Measurements from ENCODE around the gene USP3.
A peak's percentile ranks its signal among the peaks of the same experiment; 100 is the strongest.

The USP3 gene

DNA sequence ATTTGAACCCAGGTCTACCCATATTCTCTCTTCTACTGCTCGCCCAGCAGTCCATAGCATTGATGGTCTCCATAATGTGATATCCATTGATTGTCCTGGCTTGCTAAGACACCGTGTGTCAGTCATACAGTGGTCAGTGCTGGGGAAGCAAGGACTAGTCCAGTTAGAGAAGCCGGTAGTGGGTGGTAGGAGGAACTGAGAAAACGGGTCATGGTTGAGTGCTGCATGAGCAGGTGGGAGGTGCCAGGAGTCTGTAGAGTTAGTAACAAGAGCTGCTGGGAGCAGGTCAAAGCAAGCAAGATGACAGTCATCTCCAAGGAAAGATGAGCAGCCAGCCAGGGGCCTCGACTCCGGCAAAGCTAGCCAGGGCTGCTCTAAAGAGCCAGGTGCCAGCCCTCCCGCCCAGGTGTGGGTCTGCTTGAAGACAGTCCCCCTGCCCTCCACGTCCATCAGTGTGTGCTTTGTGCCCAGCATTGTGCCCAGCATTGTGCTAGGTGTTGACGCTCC lies 29.5 kb upstream of the USP3 start:
- TF ChIP-seq FOXM1 (IDR thresholded peaks at IDR 0.05; ENCODE audit: borderline replicate concordance, low read depth): no peak
- TF ChIP-seq TAF1 (IDR thresholded peaks at IDR 0.05; ENCODE audit: low read depth): no peak
- TF ChIP-seq RAD21 (IDR thresholded peaks at IDR 0.05; ENCODE audit: low read depth): no peak
- no peak for TF ChIP-seq MAX (IDR thresholded peaks at IDR 0.05)
- no peak for TF ChIP-seq TEAD4 (IDR thresholded peaks at IDR 0.05)
- TF ChIP-seq, protein P1, sequence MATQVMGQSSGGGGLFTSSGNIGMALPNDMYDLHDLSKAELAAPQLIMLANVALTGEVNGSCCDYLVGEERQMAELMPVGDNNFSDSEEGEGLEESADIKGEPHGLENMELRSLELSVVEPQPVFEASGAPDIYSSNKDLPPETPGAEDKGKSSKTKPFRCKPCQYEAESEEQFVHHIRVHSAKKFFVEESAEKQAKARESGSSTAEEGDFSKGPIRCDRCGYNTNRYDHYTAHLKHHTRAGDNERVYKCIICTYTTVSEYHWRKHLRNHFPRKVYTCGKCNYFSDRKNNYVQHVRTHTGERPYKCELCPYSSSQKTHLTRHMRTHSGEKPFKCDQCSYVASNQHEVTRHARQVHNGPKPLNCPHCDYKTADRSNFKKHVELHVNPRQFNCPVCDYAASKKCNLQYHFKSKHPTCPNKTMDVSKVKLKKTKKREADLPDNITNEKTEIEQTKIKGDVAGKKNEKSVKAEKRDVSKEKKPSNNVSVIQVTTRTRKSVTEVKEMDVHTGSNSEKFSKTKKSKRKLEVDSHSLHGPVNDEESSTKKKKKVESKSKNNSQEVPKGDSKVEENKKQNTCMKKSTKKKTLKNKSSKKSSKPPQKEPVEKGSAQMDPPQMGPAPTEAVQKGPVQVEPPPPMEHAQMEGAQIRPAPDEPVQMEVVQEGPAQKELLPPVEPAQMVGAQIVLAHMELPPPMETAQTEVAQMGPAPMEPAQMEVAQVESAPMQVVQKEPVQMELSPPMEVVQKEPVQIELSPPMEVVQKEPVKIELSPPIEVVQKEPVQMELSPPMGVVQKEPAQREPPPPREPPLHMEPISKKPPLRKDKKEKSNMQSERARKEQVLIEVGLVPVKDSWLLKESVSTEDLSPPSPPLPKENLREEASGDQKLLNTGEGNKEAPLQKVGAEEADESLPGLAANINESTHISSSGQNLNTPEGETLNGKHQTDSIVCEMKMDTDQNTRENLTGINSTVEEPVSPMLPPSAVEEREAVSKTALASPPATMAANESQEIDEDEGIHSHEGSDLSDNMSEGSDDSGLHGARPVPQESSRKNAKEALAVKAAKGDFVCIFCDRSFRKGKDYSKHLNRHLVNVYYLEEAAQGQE (IDR thresholded peaks at IDR 0.05; ENCODE audit: low read depth): no peak

GRCh38 chr15:63475707-63476106 lies 28.7 kb upstream of the USP3 start:
- TF ChIP-seq ZBTB7A (IDR thresholded peaks at IDR 0.05; ENCODE audit: low read depth): no peak
- TF ChIP-seq, protein P1 (IDR thresholded peaks at IDR 0.05; ENCODE audit: low read depth): no peak
- TF ChIP-seq CREB1 (IDR thresholded peaks at IDR 0.05; ENCODE audit: low read depth): no peak
- TF ChIP-seq EGR1 (IDR thresholded peaks at IDR 0.05): no peak
- no peak for TF ChIP-seq NFIC (IDR thresholded peaks at IDR 0.05)
- no peak for TF ChIP-seq TCF12 (IDR thresholded peaks at IDR 0.05; ENCODE audit: low read depth)
- no peak for TF ChIP-seq RAD21 (IDR thresholded peaks at IDR 0.05; ENCODE audit: low read depth)
- TF ChIP-seq, protein P2, sequence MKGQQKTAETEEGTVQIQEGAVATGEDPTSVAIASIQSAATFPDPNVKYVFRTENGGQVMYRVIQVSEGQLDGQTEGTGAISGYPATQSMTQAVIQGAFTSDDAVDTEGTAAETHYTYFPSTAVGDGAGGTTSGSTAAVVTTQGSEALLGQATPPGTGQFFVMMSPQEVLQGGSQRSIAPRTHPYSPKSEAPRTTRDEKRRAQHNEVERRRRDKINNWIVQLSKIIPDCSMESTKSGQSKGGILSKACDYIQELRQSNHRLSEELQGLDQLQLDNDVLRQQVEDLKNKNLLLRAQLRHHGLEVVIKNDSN (IDR thresholded peaks at IDR 0.05): no peak
- no peak for TF ChIP-seq TEAD4 (IDR thresholded peaks at IDR 0.05)
- TF ChIP-seq MAX (IDR thresholded peaks at IDR 0.05): no peak
- no peak for TF ChIP-seq EP300 (IDR thresholded peaks at IDR 0.05; ENCODE audit: borderline replicate concordance)
- TF ChIP-seq YY1 (IDR thresholded peaks at IDR 0.05; ENCODE audit: low read depth): no peak
- TF ChIP-seq CEBPB (IDR thresholded peaks at IDR 0.05): no peak
- TF ChIP-seq FOXM1 (IDR thresholded peaks at IDR 0.05; ENCODE audit: borderline replicate concordance, low read depth): no peak

DNA sequence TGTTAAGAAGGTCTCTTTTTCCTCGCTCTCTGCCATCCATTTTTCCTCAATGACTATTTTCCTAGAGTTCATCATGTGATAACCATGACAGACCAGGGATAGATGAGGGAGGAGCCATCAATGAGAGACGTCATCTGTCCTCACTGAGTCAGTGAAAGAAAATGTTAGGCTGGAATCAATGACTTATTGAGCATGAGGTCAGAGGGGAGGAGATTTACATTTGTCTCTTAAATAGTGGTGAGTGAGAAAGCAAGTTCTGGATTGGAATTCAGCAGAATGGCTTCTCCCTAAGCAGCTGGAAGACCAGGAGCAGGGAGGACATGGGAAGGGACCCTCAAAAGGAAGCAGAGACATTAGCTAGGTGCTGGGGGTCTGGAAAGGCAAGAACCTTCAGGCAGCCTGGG lies 28.2 kb upstream of the USP3 start:
- 0 out of 2 replicates have a peak, but pooled peaks have one; percentile 6 for TF ChIP-seq TEAD4 (IDR thresholded peaks at IDR 0.05)
- TF ChIP-seq, protein P1 (IDR thresholded peaks at IDR 0.05; ENCODE audit: low read depth): no peak
- no peak for TF ChIP-seq EP300 (IDR thresholded peaks at IDR 0.05; ENCODE audit: borderline replicate concordance)
- no peak for TF ChIP-seq CREB1 (IDR thresholded peaks at IDR 0.05; ENCODE audit: low read depth)

DNA sequence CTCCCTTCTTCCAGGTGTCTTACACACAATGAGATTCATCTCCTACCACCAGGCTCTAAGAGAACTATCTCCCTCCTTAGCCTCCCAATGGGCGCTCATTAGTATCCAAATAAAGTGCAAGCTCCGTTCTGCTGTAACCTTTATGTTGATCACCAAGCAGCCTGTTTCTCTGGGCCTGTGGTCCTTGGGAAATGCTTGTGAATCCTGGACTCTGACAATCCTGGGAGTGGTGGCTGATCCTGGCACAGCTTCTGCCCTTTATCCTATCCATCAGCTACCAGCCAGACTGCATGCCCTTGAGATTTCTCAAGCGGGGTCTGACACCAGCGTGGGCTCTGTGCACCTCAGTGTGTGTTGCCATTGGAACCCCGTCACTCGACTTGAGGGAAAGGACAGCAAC lies 26.1 kb upstream of the USP3 start:
- TF ChIP-seq RAD21 (IDR thresholded peaks at IDR 0.05; ENCODE audit: low read depth): no peak
- TF ChIP-seq TAF1 (IDR thresholded peaks at IDR 0.05; ENCODE audit: low read depth): no peak
- no peak for TF ChIP-seq EGR1 (IDR thresholded peaks at IDR 0.05)
- no peak for TF ChIP-seq EP300 (IDR thresholded peaks at IDR 0.05; ENCODE audit: borderline replicate concordance)
- TF ChIP-seq NFIC (IDR thresholded peaks at IDR 0.05): no peak
- no peak for TF ChIP-seq MAX (IDR thresholded peaks at IDR 0.05)
- TF ChIP-seq ZBTB7A (IDR thresholded peaks at IDR 0.05; ENCODE audit: low read depth): no peak
- no peak for TF ChIP-seq FOXM1 (IDR thresholded peaks at IDR 0.05; ENCODE audit: borderline replicate concordance, low read depth)
- TF ChIP-seq YY1 (IDR thresholded peaks at IDR 0.05; ENCODE audit: low read depth): no peak
- no peak for TF ChIP-seq CREB1 (IDR thresholded peaks at IDR 0.05; ENCODE audit: low read depth)
- no peak for TF ChIP-seq TEAD4 (IDR thresholded peaks at IDR 0.05)
- TF ChIP-seq, protein P1 (IDR thresholded peaks at IDR 0.05; ENCODE audit: low read depth): no peak
- TF ChIP-seq CEBPB (IDR thresholded peaks at IDR 0.05): no peak
- TF ChIP-seq, protein P2 (IDR thresholded peaks at IDR 0.05): no peak
- no peak for TF ChIP-seq TCF12 (IDR thresholded peaks at IDR 0.05; ENCODE audit: low read depth)
